IMR-90 (cell line): Measurements from ENCODE around the gene GABRE. TPM values are rescaled to one million over a fixed set of nuclear protein-coding genes. Genes with fewer than 3 reads are reported as not detected.

Experiments used
- ATAC-seq: fragments of 200-7000 bp; cut with Tn5 transposase; 2 replicates; pipeline ENCODE4 v1.9.1; 2020; ENCODE audit warnings: low read depth, mild to moderate bottlenecking, moderate library complexity
- BruUV-seq: library from RNA; stranded (reverse); fragments of 400-500 nt; replicated peaks from 2 replicates; lab custom pipeline; 2021; lab: Mats Ljungman, UMichigan
- CTCF ChIA-PET: fragments of 300-600 bp; formaldehyde crosslinking; extraction: SDS; loops from one replicate; lab custom pipeline; 2021; ENCODE audit warnings: antibody characterized with exemption; lab: Yijun Ruan, JAX
- POLR2A ChIA-PET: fragments of 300-600 bp; sonication (Branson Sonifier 250); formaldehyde crosslinking; loops from one replicate; lab custom pipeline; 2022; ENCODE audit warnings: antibody characterized with exemption; ENCODE audit not compliant: unreplicated experiment; lab: Charles Lee
- DNase-seq: peaks from one replicate; pipeline ENCODE4 v3.0.0; 2013
- H2AFZ ChIP-seq: replicated peaks from 2 replicates; pipeline ENCODE3; 2013; ENCODE audit warnings: low read length, mild to moderate bottlenecking; ENCODE audit not compliant: poor library complexity
- H2AK5ac ChIP-seq: 2 replicates; pipeline ENCODE4 v1.6.1; 2013; ENCODE audit warnings: low read depth, low read length, inconsistent platforms
- H2AK9ac ChIP-seq: replicated peaks from 2 replicates; pipeline ENCODE3; 2013; ENCODE audit warnings: mild to moderate bottlenecking, low read depth, low read length, moderate library complexity; ENCODE audit not compliant: poor library complexity
- H2BK120ac ChIP-seq: 2 replicates; pipeline ENCODE4 v1.6.1; 2013; ENCODE audit warnings: low read depth, low read length, inconsistent platforms
- H2BK15ac ChIP-seq: 3 replicates; pipeline ENCODE4 v1.6.1; 2013; ENCODE audit warnings: low read depth, low read length, inconsistent platforms
- H2BK20ac ChIP-seq: 2 replicates; pipeline ENCODE4 v1.6.1; 2013; ENCODE audit warnings: low read depth, mild to moderate bottlenecking, inconsistent platforms, low read length, moderate library complexity
- H2BK5ac ChIP-seq: 2 replicates; pipeline ENCODE4 v1.6.1; 2013; ENCODE audit warnings: mild to moderate bottlenecking, low read depth, low read length, inconsistent platforms; ENCODE audit not compliant: poor library complexity, severe bottlenecking
- H3K14ac ChIP-seq: replicated peaks from 2 replicates; pipeline ENCODE4 v1.6.1; 2013; ENCODE audit warnings: low read depth, low read length, inconsistent platforms
- H3K18ac ChIP-seq: 2 replicates; pipeline ENCODE4 v1.6.1; 2013; ENCODE audit warnings: low read depth, low read length, control low read depth
- H3K23ac ChIP-seq: 2 replicates; pipeline ENCODE4 v1.6.1; 2013; ENCODE audit warnings: low read depth, low read length, inconsistent platforms
- H3K27ac ChIP-seq: 2 replicates; pipeline ENCODE4 v1.5.1; 2013; ENCODE audit warnings: mild to moderate bottlenecking, control low read depth, low read length; ENCODE audit not compliant: insufficient read depth
- H3K27me3 ChIP-seq: 2 replicates; pipeline ENCODE4 v1.6.1; 2013; ENCODE audit warnings: low read length; ENCODE audit not compliant: control insufficient read depth, insufficient read depth
- H3K36me3 ChIP-seq: 2 replicates; pipeline ENCODE4 v1.6.1; 2013; ENCODE audit warnings: low read length, mixed read lengths; ENCODE audit not compliant: control insufficient read depth, insufficient read depth
- H3K4ac ChIP-seq: 2 replicates; pipeline ENCODE4 v1.6.1; 2013; ENCODE audit warnings: low read depth, low read length, inconsistent platforms
- H3K4me1 ChIP-seq: 2 replicates; pipeline ENCODE4 v1.6.1; 2013; ENCODE audit warnings: low read length, mixed read lengths; ENCODE audit not compliant: control insufficient read depth, insufficient read depth
- H3K4me2 ChIP-seq: 2 replicates; pipeline ENCODE4 v1.6.1; 2013; ENCODE audit warnings: low read depth, mild to moderate bottlenecking, control low read depth, low read length, moderate library complexity
- H3K4me3 ChIP-seq: 2 replicates; pipeline ENCODE4 v1.5.1; 2013; ENCODE audit warnings: low read depth, mild to moderate bottlenecking, control low read depth, low read length, moderate library complexity; ENCODE audit not compliant: insufficient read depth
- H3K56ac ChIP-seq: 2 replicates; pipeline ENCODE4 v1.6.1; 2013; ENCODE audit warnings: low read length, inconsistent platforms; ENCODE audit not compliant: insufficient read depth; ENCODE audit errors: extremely low read depth
- H3K79me1 ChIP-seq, 2 experiments: 2 replicates each; pipeline ENCODE4 v1.6.1; 2013; ENCODE audit warnings: low read length in 2 of 2, inconsistent platforms in 1 of 2, low read depth in 1 of 2
- H3K9ac ChIP-seq: 2 replicates; pipeline ENCODE4 v1.6.1; 2013; ENCODE audit warnings: low read depth, low read length, control low read depth
- H3K9me1 ChIP-seq: 2 replicates; pipeline ENCODE4 v1.6.1; 2013; ENCODE audit warnings: low read length, inconsistent platforms; ENCODE audit not compliant: insufficient read depth
- H3K9me3 ChIP-seq: 2 replicates; pipeline ENCODE4 v1.6.1; 2013; ENCODE audit warnings: low read length; ENCODE audit not compliant: control insufficient read depth, insufficient read depth
- H4K20me1 ChIP-seq: 2 replicates; pipeline ENCODE4 v1.6.1; 2013; ENCODE audit warnings: low read length, inconsistent platforms; ENCODE audit not compliant: insufficient read depth
- H4K5ac ChIP-seq: 2 replicates; pipeline ENCODE4 v1.6.1; 2013; ENCODE audit warnings: mild to moderate bottlenecking, low read depth, low read length, control low read depth
- H4K8ac ChIP-seq, 2 experiments: 2 replicates each; pipeline ENCODE4 v1.6.1; 2013; ENCODE audit warnings: low read depth in 2 of 2, low read length in 2 of 2, control low read depth in 1 of 2, inconsistent platforms in 1 of 2
- H4K91ac ChIP-seq: 2 replicates; pipeline ENCODE4 v1.6.1; 2013; ENCODE audit warnings: low read depth, low read length, inconsistent platforms; ENCODE audit not compliant: insufficient read depth
- BHLHE40 ChIP-seq: fragments of 150-350 bp; IDR thresholded peaks from 2 replicates; pipeline ENCODE4 v1.6.1; 2016; ENCODE audit warnings: mild to moderate bottlenecking, low read depth, low read length
- CHD1 ChIP-seq: IDR thresholded peaks from 2 replicates; pipeline ENCODE4 v1.6.1; 2012; ENCODE audit warnings: low read depth, low read length, improper control_type of control experiment
- ELK1 ChIP-seq: fragments of 150-350 bp; IDR thresholded peaks from 2 replicates; pipeline ENCODE4 v1.6.1; 2016; ENCODE audit warnings: low read depth, mild to moderate bottlenecking, low read length, moderate library complexity, borderline replicate concordance
- FOS ChIP-seq: fragments of 150-350 bp; IDR thresholded peaks from 2 replicates; pipeline ENCODE4 v1.6.1; 2016; ENCODE audit warnings: low read depth, low read length
- MAFK ChIP-seq: IDR thresholded peaks from 2 replicates; pipeline ENCODE4 v1.6.1; 2012; ENCODE audit warnings: low read depth, low read length, improper control_type of control experiment
- MAZ ChIP-seq: IDR thresholded peaks from 2 replicates; pipeline ENCODE4 v1.6.1; 2012; ENCODE audit warnings: low read depth, mild to moderate bottlenecking, low read length, improper control_type of control experiment, moderate library complexity, borderline replicate concordance
- RAD21 ChIP-seq: IDR thresholded peaks from 2 replicates; pipeline ENCODE4 v1.6.1; 2012; ENCODE audit warnings: low read length, improper control_type of control experiment
- RFX5 ChIP-seq: IDR thresholded peaks from 2 replicates; pipeline ENCODE4 v1.8.0; 2012; ENCODE audit warnings: low read depth, mild to moderate bottlenecking, low read length, moderate library complexity
- SMC3 ChIP-seq: fragments of 150-350 bp; IDR thresholded peaks from 2 replicates; pipeline ENCODE4 v1.6.1; 2016; ENCODE audit warnings: low read depth, mild to moderate bottlenecking, antibody characterized with exemption, low read length, moderate library complexity
- USF2 ChIP-seq: fragments of 150-350 bp; IDR thresholded peaks from 2 replicates; pipeline ENCODE4 v1.6.1; 2017; ENCODE audit warnings: mild to moderate bottlenecking, antibody characterized with exemption, low read length, low read depth
- WGBS, 2 experiments: methylation state at CpG; one replicate each; pipeline versions ENCODE4 v1.1.5 to v1.1.7; 2013; ENCODE audit warnings: missing lambda C conversion rate in 2 of 2; ENCODE audit not compliant: insufficient read length in 1 of 2; ENCODE audit errors: extremely low coverage in 2 of 2; 5-methylcytosine and 5-hydroxymethylcytosine counted together
- dilution Hi-C: fragments of 300-500 bp; cut with HindIII; formaldehyde crosslinking; loops from one replicate; pipeline ENCODE4 v1.14.3; 2018; ENCODE audit warnings: low sequenced_read_pairs; ENCODE audit not compliant: unreplicated experiment
- in situ Hi-C: fragments of 300-500 bp; cut with MboI; formaldehyde crosslinking; loops from 3 replicates; pipeline ENCODE4 v1.14.3; 2019; ENCODE audit warnings: low sequenced_read_pairs, inconsistent platforms, mixed read lengths
- intact Hi-C: fragments of 100-400 bp; cut with micrococcal nuclease; formaldehyde crosslinking; loops from 2 replicates; pipeline ENCODE4 v1.10.0; 2022
- polyA plus RNA-seq, 3 experiments: library from polyadenylated mRNA; depleted of rRNA; stranded (reverse); fragments of >200 nt; gene quantifications; 2 replicates each; pipeline ENCODE4 v1.2.3, GENCODE V29; 2012; ENCODE audit warnings: low replicate concordance in 1 of 3
- total RNA-seq: library from RNA; depleted of rRNA; stranded (reverse); fragments of >200 nt; gene quantifications from 2 replicates; pipeline ENCODE4 v1.2.3, GENCODE V29; 2012

Gene GABRE
- total and polyA plus RNA-seq, 2 of the 4 experiments (the other 2 are of a cell fraction) = 1.3 to 1.6 TPM

- no peak overlapping the region for H4K5ac ChIP-seq
- DNase-seq = no peak
- POLR2A ChIA-PET = no interaction called here
- H2AK5ac ChIP-seq = no peak overlapping the region
- no peak overlapping the region for H2AFZ ChIP-seq
- H2BK120ac ChIP-seq = no peak overlapping the region
- no peak overlapping the region for H3K23ac ChIP-seq
- no peak for TF ChIP-seq SMC3
- no peak for TF ChIP-seq RAD21
- no peak for TF ChIP-seq MAFK
- TF ChIP-seq MAZ = no peak
- no peak for TF ChIP-seq ELK1
- TF ChIP-seq USF2 = no peak
- TF ChIP-seq FOS = no peak
- no peak for TF ChIP-seq BHLHE40
- no peak for TF ChIP-seq RFX5
- TF ChIP-seq CHD1 = no peak
- dilution Hi-C loops (no loop called here), intact Hi-C loops (no loop called here), in situ Hi-C loops (no loop called here)
- no peak overlapping the region for H2BK15ac ChIP-seq
- CTCF ChIA-PET = no interaction called here
- H4K8ac ChIP-seq = no peak overlapping the region
- H3K9ac ChIP-seq = no peak overlapping the region
- H3K27me3 ChIP-seq = no peaks in the 10 kb centered on the region; the same call in 1 of the 2 replicates
- no peaks in the 10 kb centered on the region for H3K4me1 ChIP-seq
- H3K9me1 ChIP-seq = no peaks in the 10 kb centered on the region
- ATAC-seq = no peak
- H3K4me3 ChIP-seq = peak overlapping the region; percentile 36
- peaks cover 8% of the 10 kb centered on the region; the same call in 1 of the 2 replicates for H3K9me3 ChIP-seq
- no peak overlapping the region for H2BK5ac ChIP-seq
- H3K18ac ChIP-seq = no peak overlapping the region
- H4K20me1 ChIP-seq = no peaks in the 10 kb centered on the region
- H2BK20ac ChIP-seq = no peak overlapping the region
- H4K91ac ChIP-seq = no peak overlapping the region
- no peak overlapping the region for H2AK9ac ChIP-seq
- no TSS peak for BruUV-seq
- no peak overlapping the region for H3K4ac ChIP-seq
- WGBS, 2 experiments = 28% methylated on average over 12 of the region's 21 CpGs; no CpG with 5 or more reads in 1 of the 2 experiments
- no peaks in the 10 kb centered on the region for H3K79me1 ChIP-seq
- no peak overlapping the region for H3K27ac ChIP-seq
- H3K56ac ChIP-seq = no peak overlapping the region
- no peaks in the 10 kb centered on the region for H3K36me3 ChIP-seq
- peak overlapping the region; percentile 41 for H3K4me2 ChIP-seq
- H3K14ac ChIP-seq = no peak overlapping the region
These were observed 583 bp downstream of the GABRE start for GRCh38 chrX:151973851-151974335.
